ENCODE data around the gene RLN3. TPM values are rescaled to one million over a fixed set of nuclear protein-coding genes. Genes with fewer than 3 reads are reported as not detected.
A peak's percentile ranks its signal among the peaks of the same experiment; 100 is the strongest.

The RLN3 gene
- total and polyA plus RNA-seq, 9 of the 15 experiments (the other 6 are each of a cell fraction or from before 2014, with no cell fraction given), result 0.31 to 1.2 (median 0.71) TPM; not detected in 6

GRCh38 chr19:14005349-14006084 is 22.4 kb upstream of the RLN3 start (continued):
- TF ChIP-seq HOMEZ (CRISPR knock-in tag; IDR thresholded peaks at IDR 0.05) (no peak), GATA2 (CRISPR knock-in tag; IDR thresholded peaks at IDR 0.05) (no peak), BRD9 (IDR thresholded peaks at IDR 0.05; ENCODE audit: low read depth, partially characterized antibody) (peak; percentile 94), ARHGAP35 (IDR thresholded peaks at IDR 0.05; ENCODE audit: partially characterized antibody) (peak; percentile 63), EP400 (IDR thresholded peaks at IDR 0.05) (no peak; the same call in 1 of the 2 replicates), MIER1 (IDR thresholded peaks at IDR 0.05; ENCODE audit: low read depth) (peak; percentile 77; the same call in 1 of the 2 replicates), HNRNPK (IDR thresholded peaks at IDR 0.05; ENCODE audit: low read depth, low read length, poor library complexity, severe bottlenecking) (peak; percentile 46), SNIP1 (IDR thresholded peaks at IDR 0.05; ENCODE audit: low read depth) (0 out of 2 replicates have a peak, but pooled peaks have one; percentile 42), PML (IDR thresholded peaks at IDR 0.05; ENCODE audit: low read length) (no peak), ATF4 (CRISPR knock-in tag; IDR thresholded peaks at IDR 0.05) (no peak), ZFPM2 (CRISPR knock-in tag; IDR thresholded peaks at IDR 0.05) (no peak), TCF7L2 (IDR thresholded peaks at IDR 0.05; ENCODE audit: low read depth, low read length) (no peak), DACH1 (IDR thresholded peaks at IDR 0.05; ENCODE audit: partially characterized antibody) (peak; percentile 71), TRIM24 (IDR thresholded peaks at IDR 0.05) (peak; percentile 23 to 56; a peak in 2 of 4 replicates), TAF7 (tag; IDR thresholded peaks at IDR 0.05) (no peak), HMBOX1 (IDR thresholded peaks at IDR 0.05) (no peak), FOXJ2 (tag; IDR thresholded peaks at IDR 0.05) (no peak), SRSF7 (optimal IDR thresholded peaks at IDR 0.05; ENCODE audit: low read depth, low read length) (no peak), TAL1 (IDR thresholded peaks at IDR 0.05) (0 out of 2 replicates have a peak, but pooled peaks have one; percentile 21), ZKSCAN1 (IDR thresholded peaks at IDR 0.05; ENCODE audit: low read depth, low read length) (peak; percentile 76; the same call in 1 of the 2 replicates), TOE1 (IDR thresholded peaks at IDR 0.05; ENCODE audit: borderline replicate concordance) (peak; percentile 66; the same call in 1 of the 2 replicates), TOE1 (CRISPR knock-in tag; IDR thresholded peaks at IDR 0.05; ENCODE audit: borderline replicate concordance, low read depth) (no peak), MEF2D (tag; conservative IDR thresholded peaks at IDR 0.05; ENCODE audit: low read depth) (peak; percentile 35; the same call in 1 of the 2 replicates), CCNT2 (IDR thresholded peaks at IDR 0.05; ENCODE audit: borderline replicate concordance, extremely low read depth, insufficient read length, low read depth, low read length) (peak; percentile 61)
- TF ChIP-seq, protein P1, sequence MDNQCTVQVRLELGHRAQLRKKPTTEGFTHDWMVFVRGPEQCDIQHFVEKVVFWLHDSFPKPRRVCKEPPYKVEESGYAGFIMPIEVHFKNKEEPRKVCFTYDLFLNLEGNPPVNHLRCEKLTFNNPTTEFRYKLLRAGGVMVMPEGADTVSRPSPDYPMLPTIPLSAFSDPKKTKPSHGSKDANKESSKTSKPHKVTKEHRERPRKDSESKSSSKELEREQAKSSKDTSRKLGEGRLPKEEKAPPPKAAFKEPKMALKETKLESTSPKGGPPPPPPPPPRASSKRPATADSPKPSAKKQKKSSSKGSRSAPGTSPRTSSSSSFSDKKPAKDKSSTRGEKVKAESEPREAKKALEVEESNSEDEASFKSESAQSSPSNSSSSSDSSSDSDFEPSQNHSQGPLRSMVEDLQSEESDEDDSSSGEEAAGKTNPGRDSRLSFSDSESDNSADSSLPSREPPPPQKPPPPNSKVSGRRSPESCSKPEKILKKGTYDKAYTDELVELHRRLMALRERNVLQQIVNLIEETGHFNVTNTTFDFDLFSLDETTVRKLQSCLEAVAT (IDR thresholded peaks at IDR 0.05), result 0 out of 4 replicates have a peak, but pooled peaks have one; percentile 31 to 58

Measured in K562 (cell line).